Astrocyte (in vitro differentiated cells and primary cell): ENCODE results near the gene DENND2A. TPM values are rescaled to one million over a fixed set of nuclear protein-coding genes. Genes with fewer than 3 reads are reported as not detected.

Experiments
- DNase-seq: peaks from one replicate; pipeline ENCODE4 v3.0.0-alpha.2; 2010; ENCODE audit warnings: low read depth
- FAIRE-seq: peaks from 2 replicates; lab custom pipeline; 2011; peaks lifted over from hg19 to GRCh38; lab: Jason Lieb, UNC
- H2AFZ ChIP-seq: 2 replicates; pipeline ENCODE4 v1.6.0; 2012; ENCODE audit warnings: low read depth, low read length, inconsistent platforms
- H3K27ac ChIP-seq: 2 replicates; pipeline ENCODE4 v1.5.1; 2011; ENCODE audit warnings: low read depth, low read length, inconsistent platforms
- H3K27me3 ChIP-seq: 2 replicates; pipeline ENCODE4 v1.6.0; 2011; ENCODE audit warnings: low read length, inconsistent platforms; ENCODE audit not compliant: insufficient read depth
- H3K36me3 ChIP-seq: 2 replicates; pipeline ENCODE4 v1.5.1; 2011; ENCODE audit warnings: low read length, inconsistent platforms; ENCODE audit not compliant: insufficient read depth
- H3K4me1 ChIP-seq: 2 replicates; pipeline ENCODE4 v1.5.1; 2011; ENCODE audit warnings: low read length, inconsistent platforms; ENCODE audit not compliant: insufficient read depth
- H3K4me2 ChIP-seq: 2 replicates; pipeline ENCODE4 v1.6.0; 2012; ENCODE audit warnings: low read length, inconsistent platforms
- H3K4me3 ChIP-seq: 2 replicates; pipeline ENCODE4 v1.5.1; 2011; ENCODE audit warnings: low read depth, mild to moderate bottlenecking, low read length, inconsistent platforms; ENCODE audit not compliant: insufficient read depth
- H3K79me2 ChIP-seq: 2 replicates; pipeline ENCODE4 v1.6.0; 2012; ENCODE audit warnings: mild to moderate bottlenecking, low read length, inconsistent platforms; ENCODE audit not compliant: insufficient read depth
- H3K9ac ChIP-seq: 2 replicates; pipeline ENCODE4 v1.6.0; 2012; ENCODE audit warnings: mild to moderate bottlenecking, low read length, inconsistent platforms
- H3K9me3 ChIP-seq: 2 replicates; pipeline ENCODE4 v1.5.1; 2012; ENCODE audit warnings: low read depth, mild to moderate bottlenecking, low read length, inconsistent platforms; ENCODE audit not compliant: insufficient read depth
- H4K20me1 ChIP-seq: 2 replicates; pipeline ENCODE4 v1.6.0; 2012; ENCODE audit warnings: low read length, inconsistent platforms; ENCODE audit not compliant: insufficient read depth
- H3K27ac Mint-ChIP-seq: one replicate; pipeline ENCODE4 v1.8.0; 2021; ENCODE audit warnings: mild to moderate bottlenecking, mixed read lengths; ENCODE audit not compliant: unreplicated experiment
- H3K27me3 Mint-ChIP-seq: one replicate; pipeline ENCODE4 v1.8.0; 2021; ENCODE audit warnings: low read depth, mixed read lengths; ENCODE audit not compliant: unreplicated experiment
- H3K36me3 Mint-ChIP-seq: one replicate; pipeline ENCODE4 v1.8.0; 2021; ENCODE audit warnings: low read depth, mixed read lengths; ENCODE audit not compliant: unreplicated experiment
- H3K4me1 Mint-ChIP-seq: one replicate; pipeline ENCODE4 v1.8.0; 2021; ENCODE audit warnings: low read depth, mixed read lengths; ENCODE audit not compliant: unreplicated experiment
- H3K4me3 Mint-ChIP-seq: one replicate; pipeline ENCODE4 v1.8.0; 2021; ENCODE audit warnings: mild to moderate bottlenecking, moderate library complexity, mixed read lengths; ENCODE audit not compliant: unreplicated experiment
- H3K9me3 Mint-ChIP-seq: one replicate; pipeline ENCODE4 v1.8.0; 2021; ENCODE audit warnings: mild to moderate bottlenecking, mixed read lengths; ENCODE audit not compliant: unreplicated experiment
- EZH2 ChIP-seq: IDR thresholded peaks from 2 replicates; pipeline ENCODE4 v1.6.1; 2012; ENCODE audit warnings: mild to moderate bottlenecking, low read length, inconsistent platforms; ENCODE audit not compliant: insufficient read depth
- total RNA-seq: library from RNA; stranded (reverse); gene quantifications from 2 replicates; pipeline ENCODE4 v1.2.1, GENCODE V29; 2021
- TF ChIP-seq, protein P1 (sequence below): IDR thresholded peaks from 2 replicates; pipeline ENCODE4 v1.5.1; 2011; ENCODE audit warnings: low read depth, mild to moderate bottlenecking, inconsistent platforms, low read length, moderate library complexity; ENCODE audit not compliant: insufficient read depth

The DENND2A gene
- total RNA-seq, 1 donor from 2014 or later: 42.1 TPM

- no peaks in the 10 kb centered on the region for H3K27me3 ChIP-seq
- TF ChIP-seq, protein P1, sequence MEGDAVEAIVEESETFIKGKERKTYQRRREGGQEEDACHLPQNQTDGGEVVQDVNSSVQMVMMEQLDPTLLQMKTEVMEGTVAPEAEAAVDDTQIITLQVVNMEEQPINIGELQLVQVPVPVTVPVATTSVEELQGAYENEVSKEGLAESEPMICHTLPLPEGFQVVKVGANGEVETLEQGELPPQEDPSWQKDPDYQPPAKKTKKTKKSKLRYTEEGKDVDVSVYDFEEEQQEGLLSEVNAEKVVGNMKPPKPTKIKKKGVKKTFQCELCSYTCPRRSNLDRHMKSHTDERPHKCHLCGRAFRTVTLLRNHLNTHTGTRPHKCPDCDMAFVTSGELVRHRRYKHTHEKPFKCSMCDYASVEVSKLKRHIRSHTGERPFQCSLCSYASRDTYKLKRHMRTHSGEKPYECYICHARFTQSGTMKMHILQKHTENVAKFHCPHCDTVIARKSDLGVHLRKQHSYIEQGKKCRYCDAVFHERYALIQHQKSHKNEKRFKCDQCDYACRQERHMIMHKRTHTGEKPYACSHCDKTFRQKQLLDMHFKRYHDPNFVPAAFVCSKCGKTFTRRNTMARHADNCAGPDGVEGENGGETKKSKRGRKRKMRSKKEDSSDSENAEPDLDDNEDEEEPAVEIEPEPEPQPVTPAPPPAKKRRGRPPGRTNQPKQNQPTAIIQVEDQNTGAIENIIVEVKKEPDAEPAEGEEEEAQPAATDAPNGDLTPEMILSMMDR: no peak
- no peak for TF ChIP-seq EZH2
- no peaks in the 10 kb centered on the region for H3K9me3 ChIP-seq
- H3K4me2 ChIP-seq: no peak overlapping the region
- Mint-ChIP-seq H3K27ac (no peak overlapping the region), H3K36me3 (peaks cover 18% of the 10 kb centered on the region), H3K4me1 (peaks cover 8% of the 10 kb centered on the region), H3K27me3 (peaks cover 2% of the 10 kb centered on the region), H3K9me3 (no peaks in the 10 kb centered on the region), H3K4me3 (peak overlapping the region; percentile 81)
- no peaks in the 10 kb centered on the region for H4K20me1 ChIP-seq
- no peak overlapping the region for H3K4me3 ChIP-seq
- no peak overlapping the region for H3K27ac ChIP-seq
- no peaks in the 10 kb centered on the region for H3K36me3 ChIP-seq
- peak overlapping the region; percentile 99 for H2AFZ ChIP-seq
- H3K9ac ChIP-seq: no peak overlapping the region
- FAIRE-seq (no peak), DNase-seq (no peak)
- H3K79me2 ChIP-seq: no peaks in the 10 kb centered on the region
- peaks cover 8% of the 10 kb centered on the region for H3K4me1 ChIP-seq
These were observed 33.8 kb upstream of the DENND2A start for GRCh38 chr7:140674356-140674800.

DNA sequence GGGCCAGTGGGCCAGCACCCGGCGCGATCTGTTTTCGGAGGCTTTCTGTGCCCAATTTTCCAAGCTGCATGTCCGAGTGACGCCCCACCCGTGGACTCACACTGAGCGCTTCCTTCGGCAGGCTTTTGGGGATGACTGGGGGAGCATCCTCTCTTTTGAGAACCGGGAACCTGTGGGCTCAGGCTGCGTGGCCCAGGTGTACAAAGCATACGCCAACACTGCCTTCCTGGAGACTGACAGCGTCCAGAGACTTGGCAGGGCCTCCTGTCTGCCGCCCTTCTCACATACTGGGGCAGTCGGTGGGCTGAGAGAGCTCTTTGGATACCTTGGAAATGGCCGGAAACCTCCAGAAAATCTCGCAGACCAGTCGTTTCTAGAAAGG lies 33.2 kb upstream of the DENND2A start:
- H3K9me3 ChIP-seq: no peaks in the 10 kb centered on the region
- H4K20me1 ChIP-seq: no peaks in the 10 kb centered on the region
- Mint-ChIP-seq H3K27ac (no peak overlapping the region), H3K4me1 (peaks cover 8% of the 10 kb centered on the region), H3K27me3 (peaks cover 2% of the 10 kb centered on the region), H3K36me3 (peaks cover 13% of the 10 kb centered on the region), H3K4me3 (peak overlapping the region; percentile 81), H3K9me3 (no peaks in the 10 kb centered on the region)
- no peaks in the 10 kb centered on the region for H3K27me3 ChIP-seq
- H2AFZ ChIP-seq: peak overlapping the region; percentile 99
- peak overlapping the region; percentile 66 for H3K4me3 ChIP-seq
- TF ChIP-seq EZH2: no peak
- TF ChIP-seq, protein P1: no peak
- H3K9ac ChIP-seq: peak overlapping the region; percentile 77
- H3K79me2 ChIP-seq: no peaks in the 10 kb centered on the region
- H3K4me1 ChIP-seq: peaks cover 8% of the 10 kb centered on the region
- no peaks in the 10 kb centered on the region for H3K36me3 ChIP-seq
- FAIRE-seq (no peak), DNase-seq (no peak)
- H3K4me2 ChIP-seq: peak overlapping the region; percentile 98
- H3K27ac ChIP-seq: no peak overlapping the region

DNA sequence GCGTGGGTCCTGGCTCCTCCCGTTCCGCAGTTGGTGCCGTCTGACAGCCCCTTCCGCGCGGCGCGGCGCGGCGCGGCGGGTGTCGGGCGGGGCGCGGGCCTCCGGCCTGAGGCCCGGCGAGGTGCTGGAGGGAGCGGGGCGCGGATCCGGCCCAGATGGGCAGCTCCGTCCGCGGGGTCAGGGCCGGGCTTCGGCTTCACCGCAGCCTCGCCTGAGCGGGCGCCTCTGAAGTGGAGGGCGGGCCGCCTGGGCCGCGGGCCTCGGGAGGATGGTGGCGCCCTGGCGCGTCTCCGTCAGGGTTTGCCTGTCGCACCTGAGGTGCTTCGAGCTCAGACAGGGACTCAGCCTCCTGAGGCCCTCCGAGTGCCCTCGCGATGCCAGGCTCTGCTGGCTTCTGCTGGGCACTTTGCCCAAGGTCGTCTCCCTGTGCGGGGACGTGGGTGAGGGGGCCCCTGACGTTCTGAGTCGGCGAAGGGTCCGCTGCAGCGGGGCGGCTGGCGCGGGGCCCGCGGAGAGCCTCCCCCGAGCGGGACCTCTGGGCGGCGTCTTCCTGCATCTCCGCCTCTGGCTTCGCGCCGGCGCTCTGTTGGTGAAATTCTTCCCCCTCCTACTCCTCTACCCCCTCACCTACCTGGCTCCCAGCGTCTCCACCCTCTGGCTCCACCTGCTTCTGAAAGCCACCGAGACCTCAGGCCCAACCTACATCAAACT lies 32.6 kb upstream of the DENND2A start:
- H3K27ac Mint-ChIP-seq: no peak overlapping the region
- TF ChIP-seq, protein P1: no peak
- peak; percentile 2 for TF ChIP-seq EZH2
- H3K36me3 ChIP-seq: no peaks in the 10 kb centered on the region
- H3K27me3 ChIP-seq: no peaks in the 10 kb centered on the region
- DNase-seq (no peak), FAIRE-seq (no peak)
- H3K4me1 ChIP-seq: peaks cover 8% of the 10 kb centered on the region
- peaks cover 10% of the 10 kb centered on the region for H3K36me3 Mint-ChIP-seq
- H3K79me2 ChIP-seq: no peaks in the 10 kb centered on the region
- peak overlapping the region; percentile 77 for H3K9ac ChIP-seq
- H2AFZ ChIP-seq: peak overlapping the region; percentile 99
- peaks cover 2% of the 10 kb centered on the region for H3K27me3 Mint-ChIP-seq
- no peak overlapping the region for H3K27ac ChIP-seq
- H4K20me1 ChIP-seq: no peaks in the 10 kb centered on the region
- peaks cover 8% of the 10 kb centered on the region for H3K4me1 Mint-ChIP-seq
- H3K9me3 ChIP-seq: no peaks in the 10 kb centered on the region
- H3K4me3 ChIP-seq: peak overlapping the region; percentile 66
- peak overlapping the region; percentile 98 for H3K4me2 ChIP-seq
- H3K9me3 Mint-ChIP-seq: no peaks in the 10 kb centered on the region
- peak overlapping the region; percentile 81 for H3K4me3 Mint-ChIP-seq
